Measurements from ENCODE around the gene ANGPT4.
"Not testable (repeated sequence)": the region's sequence is repeated elsewhere in the genome, so short reads cannot be mapped to it uniquely, and the experiment has no call there.

ANGPT4 gene

DNA sequence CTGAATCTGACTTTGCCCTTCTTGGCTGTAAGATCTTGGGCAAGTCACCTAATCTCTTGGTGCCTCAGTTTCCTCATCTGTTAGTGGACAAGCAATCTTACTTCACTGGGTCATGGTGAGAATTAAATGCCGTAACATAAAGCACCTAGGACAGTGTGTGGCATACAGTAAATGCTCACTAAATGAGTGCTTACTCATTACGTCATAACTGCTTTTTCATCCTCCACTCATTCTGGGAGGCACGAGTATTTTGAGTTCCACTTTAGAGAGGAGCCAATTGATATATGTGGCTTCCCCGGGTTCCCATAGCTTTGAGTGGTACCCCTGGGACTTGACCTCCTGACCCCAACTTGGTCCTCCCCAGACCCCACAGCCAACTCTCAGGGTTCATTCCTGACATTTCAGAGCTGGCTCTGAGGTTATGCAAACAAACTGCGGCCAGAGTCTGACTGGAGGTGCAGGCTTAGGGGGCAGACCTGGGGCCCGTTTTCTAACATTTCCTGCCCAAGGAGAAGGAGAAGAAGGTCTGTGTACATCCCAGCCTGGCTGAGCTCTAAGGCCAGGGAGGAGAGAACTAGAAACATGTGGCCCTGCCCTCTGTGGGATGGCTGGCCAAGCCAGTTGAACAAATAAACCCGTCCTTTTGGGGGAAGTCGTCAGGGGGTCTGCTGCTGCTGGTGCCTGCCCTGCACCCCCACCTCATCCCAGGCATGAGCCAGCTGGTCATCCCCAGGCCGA is 5.8 kb downstream of the ANGPT4 start:
- Histone ChIP-seq H3K36me3 (ENCODE audit: control insufficient read depth in 1 of 2, insufficient read depth in 2 of 2, low read length in 2 of 2) (no peaks in the 10 kb centered on the region), H3K27ac (ENCODE audit: low read depth, low read length) (no peak overlapping the region), H3K27me3 (ENCODE audit: control insufficient read depth in 1 of 2, insufficient read depth in 2 of 2, low read length in 2 of 2) (peaks cover 0 to 11% of the 10 kb centered on the region in 2 donors), H3K9me3 (ENCODE audit: control insufficient read depth in 1 of 2, low read length in 2 of 2) (no peaks in the 10 kb centered on the region), H3K4me3 (ENCODE audit: low read depth in 1 of 2, low read length in 2 of 2) (no peak overlapping the region), H3K9ac (ENCODE audit: low read depth in 1 of 2, low read length in 2 of 2) (no peak overlapping the region), H3K4me1 (ENCODE audit: control insufficient read depth in 1 of 2, insufficient read depth in 2 of 2, low read length in 2 of 2) (no peaks in the 10 kb centered on the region)

DNA sequence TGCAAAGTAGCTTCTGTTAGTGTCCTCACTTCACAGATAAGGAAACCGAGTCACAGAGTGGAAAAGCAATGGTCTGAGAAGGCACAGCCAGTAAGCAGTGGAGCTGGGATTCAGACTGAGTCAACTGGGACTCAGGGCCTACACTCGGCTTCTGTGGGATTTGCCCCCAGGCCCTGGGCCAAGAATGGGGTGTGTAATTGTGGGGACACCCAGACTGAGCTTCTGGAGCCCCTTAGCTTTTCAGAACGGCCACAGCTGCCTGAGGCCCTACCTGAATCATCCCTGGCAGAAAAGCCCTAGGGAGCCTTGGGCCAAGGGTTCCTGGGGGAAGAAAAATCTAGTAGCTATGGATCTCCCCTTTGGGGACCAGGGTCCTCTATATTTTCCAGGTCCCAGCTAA is 6.5 kb downstream of the ANGPT4 start:
- no peak overlapping the region for H3K9ac ChIP-seq (ENCODE audit: low read depth in 1 of 2, low read length in 2 of 2)
- H3K27me3 ChIP-seq (ENCODE audit: control insufficient read depth in 1 of 2, insufficient read depth in 2 of 2, low read length in 2 of 2) = peaks cover 0 to 11% of the 10 kb centered on the region in 2 donors
- H3K9me3 ChIP-seq (ENCODE audit: control insufficient read depth in 1 of 2, low read length in 2 of 2) = no peaks in the 10 kb centered on the region
- H3K36me3 ChIP-seq (ENCODE audit: control insufficient read depth in 1 of 2, insufficient read depth in 2 of 2, low read length in 2 of 2) = no peaks in the 10 kb centered on the region
- H3K4me1 ChIP-seq (ENCODE audit: control insufficient read depth in 1 of 2, insufficient read depth in 2 of 2, low read length in 2 of 2) = no peaks in the 10 kb centered on the region
- H3K27ac ChIP-seq (ENCODE audit: low read depth, low read length) = no peak overlapping the region
- no peak overlapping the region for H3K4me3 ChIP-seq (ENCODE audit: low read depth in 1 of 2, low read length in 2 of 2)

- H3K4me3 ChIP-seq (ENCODE audit: low read depth in 1 of 2, low read length in 2 of 2) = no peak overlapping the region
- no peaks in the 10 kb centered on the region for H3K36me3 ChIP-seq (ENCODE audit: control insufficient read depth in 1 of 2, insufficient read depth in 2 of 2, low read length in 2 of 2)
- H3K27ac ChIP-seq (ENCODE audit: low read depth, low read length) = no peak overlapping the region
- no peaks in the 10 kb centered on the region for H3K4me1 ChIP-seq (ENCODE audit: control insufficient read depth in 1 of 2, insufficient read depth in 2 of 2, low read length in 2 of 2)
- H3K27me3 ChIP-seq (ENCODE audit: control insufficient read depth in 1 of 2, insufficient read depth in 2 of 2, low read length in 2 of 2) = no peaks in the 10 kb centered on the region
- no peaks in the 10 kb centered on the region for H3K9me3 ChIP-seq (ENCODE audit: control insufficient read depth in 1 of 2, low read length in 2 of 2)
- H3K9ac ChIP-seq (ENCODE audit: low read depth in 1 of 2, low read length in 2 of 2) = no peak overlapping the region
Observed at GRCh38 chr20:906703-907270, 9.3 kb downstream of the ANGPT4 start.

GRCh38 chr20:906001-906520 is 10.1 kb downstream of the ANGPT4 start:
- Histone ChIP-seq H3K4me3 (ENCODE audit: low read depth in 1 of 2, low read length in 2 of 2) (no peak overlapping the region), H3K4me1 (ENCODE audit: control insufficient read depth in 1 of 2, insufficient read depth in 2 of 2, low read length in 2 of 2) (no peaks in the 10 kb centered on the region), H3K27ac (ENCODE audit: low read depth, low read length) (no peak overlapping the region)

GRCh38 chr20:905396-905961 is 10.7 kb downstream of the ANGPT4 start:
- Histone ChIP-seq H3K9me3 (ENCODE audit: control insufficient read depth in 1 of 2, low read length in 2 of 2) (no peaks in the 10 kb centered on the region), H3K4me3 (ENCODE audit: low read depth in 1 of 2, low read length in 2 of 2) (no peak overlapping the region), H3K27ac (ENCODE audit: low read depth, low read length) (no peak overlapping the region), H3K4me1 (ENCODE audit: control insufficient read depth in 1 of 2, insufficient read depth in 2 of 2, low read length in 2 of 2) (no peaks in the 10 kb centered on the region), H3K27me3 (ENCODE audit: control insufficient read depth in 1 of 2, insufficient read depth in 2 of 2, low read length in 2 of 2) (no peaks in the 10 kb centered on the region), H3K9ac (ENCODE audit: low read depth in 1 of 2, low read length in 2 of 2) (no peak overlapping the region), H3K36me3 (ENCODE audit: control insufficient read depth in 1 of 2, insufficient read depth in 2 of 2, low read length in 2 of 2) (no peaks in the 10 kb centered on the region)

More at GRCh38 chr20:906001-906520, 10.1 kb downstream of the ANGPT4 start:
- H3K27me3 ChIP-seq (ENCODE audit: control insufficient read depth in 1 of 2, insufficient read depth in 2 of 2, low read length in 2 of 2) = no peaks in the 10 kb centered on the region
- no peaks in the 10 kb centered on the region for H3K36me3 ChIP-seq (ENCODE audit: control insufficient read depth in 1 of 2, insufficient read depth in 2 of 2, low read length in 2 of 2)
- H3K9ac ChIP-seq (ENCODE audit: low read depth in 1 of 2, low read length in 2 of 2) = no peak overlapping the region
- no peaks in the 10 kb centered on the region for H3K9me3 ChIP-seq (ENCODE audit: control insufficient read depth in 1 of 2, low read length in 2 of 2)

GRCh38 chr20:904039-904545 is 12.0 kb downstream of the ANGPT4 start:
- Histone ChIP-seq H3K9me3 (ENCODE audit: control insufficient read depth in 1 of 2, low read length in 2 of 2) (no peaks in the 10 kb centered on the region), H3K9ac (ENCODE audit: low read depth in 1 of 2, low read length in 2 of 2) (no peak overlapping the region), H3K4me3 (ENCODE audit: low read depth in 1 of 2, low read length in 2 of 2) (no peak overlapping the region), H3K27me3 (ENCODE audit: control insufficient read depth in 1 of 2, insufficient read depth in 2 of 2, low read length in 2 of 2) (no peaks in the 10 kb centered on the region), H3K27ac (ENCODE audit: low read depth, low read length) (no peak overlapping the region), H3K36me3 (ENCODE audit: control insufficient read depth in 1 of 2, insufficient read depth in 2 of 2, low read length in 2 of 2) (no peaks in the 10 kb centered on the region), H3K4me1 (ENCODE audit: control insufficient read depth in 1 of 2, insufficient read depth in 2 of 2, low read length in 2 of 2) (no peaks in the 10 kb centered on the region)

DNA sequence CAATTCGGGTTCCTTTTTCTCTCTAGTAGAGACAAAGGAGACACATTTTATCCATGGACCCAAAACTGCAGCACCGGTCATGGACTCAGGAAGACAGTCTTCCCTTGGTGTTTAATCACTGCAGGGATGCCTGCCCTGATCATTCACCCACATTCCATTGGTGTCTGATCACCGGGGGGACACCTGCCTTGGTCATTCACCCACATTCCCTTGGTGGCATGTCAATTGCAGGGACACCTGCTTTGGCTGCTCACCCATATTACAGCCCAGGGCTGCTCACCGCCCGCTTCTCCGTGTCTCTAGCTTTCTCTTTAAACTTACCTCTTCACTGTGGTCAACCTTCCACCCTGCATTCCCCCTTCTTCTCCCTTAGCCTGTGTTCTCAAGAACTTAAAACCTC is 18.7 kb downstream of the ANGPT4 start:
- H3K27me3 ChIP-seq (ENCODE audit: control insufficient read depth in 1 of 2, insufficient read depth in 2 of 2, low read length in 2 of 2); H3K9ac ChIP-seq (ENCODE audit: low read depth in 1 of 2, low read length in 2 of 2); H3K9me3 ChIP-seq (ENCODE audit: control insufficient read depth in 1 of 2, low read length in 2 of 2); H3K4me3 ChIP-seq (ENCODE audit: low read depth in 1 of 2, low read length in 2 of 2); H3K27ac ChIP-seq (ENCODE audit: low read depth, low read length); H3K4me1 ChIP-seq (ENCODE audit: control insufficient read depth in 1 of 2, insufficient read depth in 2 of 2, low read length in 2 of 2); H3K36me3 ChIP-seq (ENCODE audit: control insufficient read depth in 1 of 2, insufficient read depth in 2 of 2, low read length in 2 of 2): not testable (repeated sequence)

GRCh38 chr20:896501-897025 is 19.6 kb downstream of the ANGPT4 start:
- Histone ChIP-seq H3K27ac (ENCODE audit: low read depth, low read length) (no peak overlapping the region), H3K4me3 (ENCODE audit: low read depth in 1 of 2, low read length in 2 of 2) (no peak overlapping the region)

DNA sequence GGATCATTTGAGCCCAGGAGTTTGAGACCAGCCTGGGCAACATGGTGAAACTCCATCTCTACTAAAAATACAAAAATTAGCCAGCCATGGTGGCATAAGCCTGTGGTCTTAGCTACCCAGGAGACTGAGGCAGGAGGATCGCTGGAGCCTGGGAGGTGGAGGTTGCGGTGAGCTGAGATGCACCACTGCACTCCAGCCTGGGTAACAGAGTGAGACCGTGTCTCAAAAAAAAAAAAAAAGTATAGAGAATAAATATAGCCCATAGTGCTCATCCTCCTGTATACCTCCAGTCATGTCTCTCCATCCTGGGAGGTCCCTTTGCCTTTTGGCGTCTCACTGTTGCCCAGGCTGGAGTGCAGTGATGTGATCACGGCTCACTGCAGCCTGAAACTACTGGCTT is 23.8 kb downstream of the ANGPT4 start:
- not testable (repeated sequence) for H3K4me3 ChIP-seq (ENCODE audit: low read depth in 1 of 2, low read length in 2 of 2); H3K4me1 ChIP-seq (ENCODE audit: control insufficient read depth in 1 of 2, insufficient read depth in 2 of 2, low read length in 2 of 2); H3K9me3 ChIP-seq (ENCODE audit: control insufficient read depth in 1 of 2, low read length in 2 of 2); H3K27ac ChIP-seq (ENCODE audit: low read depth, low read length); H3K36me3 ChIP-seq (ENCODE audit: control insufficient read depth in 1 of 2, insufficient read depth in 2 of 2, low read length in 2 of 2); H3K9ac ChIP-seq (ENCODE audit: low read depth in 1 of 2, low read length in 2 of 2); H3K27me3 ChIP-seq (ENCODE audit: control insufficient read depth in 1 of 2, insufficient read depth in 2 of 2, low read length in 2 of 2)

More at GRCh38 chr20:896501-897025, 19.6 kb downstream of the ANGPT4 start:
- no peaks in the 10 kb centered on the region for H3K4me1 ChIP-seq (ENCODE audit: control insufficient read depth in 1 of 2, insufficient read depth in 2 of 2, low read length in 2 of 2)
- no peaks in the 10 kb centered on the region for H3K9me3 ChIP-seq (ENCODE audit: control insufficient read depth in 1 of 2, low read length in 2 of 2)
- no peak overlapping the region for H3K9ac ChIP-seq (ENCODE audit: low read depth in 1 of 2, low read length in 2 of 2)
- H3K27me3 ChIP-seq (ENCODE audit: control insufficient read depth in 1 of 2, insufficient read depth in 2 of 2, low read length in 2 of 2) = no peaks in the 10 kb centered on the region
- H3K36me3 ChIP-seq (ENCODE audit: control insufficient read depth in 1 of 2, insufficient read depth in 2 of 2, low read length in 2 of 2) = no peaks in the 10 kb centered on the region

GRCh38 chr20:891706-892080 is 24.4 kb downstream of the ANGPT4 start:
- H3K9me3 ChIP-seq (ENCODE audit: control insufficient read depth in 1 of 2, low read length in 2 of 2) = no peaks in the 10 kb centered on the region
- no peaks in the 10 kb centered on the region for H3K36me3 ChIP-seq (ENCODE audit: control insufficient read depth in 1 of 2, insufficient read depth in 2 of 2, low read length in 2 of 2)
- no peaks in the 10 kb centered on the region for H3K4me1 ChIP-seq (ENCODE audit: control insufficient read depth in 1 of 2, insufficient read depth in 2 of 2, low read length in 2 of 2)
- no peak overlapping the region for H3K4me3 ChIP-seq (ENCODE audit: low read depth in 1 of 2, low read length in 2 of 2)
- H3K27me3 ChIP-seq (ENCODE audit: control insufficient read depth in 1 of 2, insufficient read depth in 2 of 2, low read length in 2 of 2) = no peaks in the 10 kb centered on the region
- no peak overlapping the region for H3K27ac ChIP-seq (ENCODE audit: low read depth, low read length)
- H3K9ac ChIP-seq (ENCODE audit: low read depth in 1 of 2, low read length in 2 of 2) = no peak overlapping the region
